Neural cell (in vitro differentiated cells): ENCODE measurements around the gene SPATA6L. TPM values are rescaled to one million over a fixed set of nuclear protein-coding genes. Genes with fewer than 3 reads are reported as not detected.

Source experiments
- H2AFZ ChIP-seq: fragments of 200-600, 300-800 bp; sonication (generic), shearing (Covaris generic); 2 replicates; pipeline ENCODE4 v1.6.0; 2014; ENCODE audit warnings: low read depth, mild to moderate bottlenecking, antibody characterized with exemption, low read length, moderate library complexity
- H3F3A ChIP-seq: fragments of 200-600 bp; shearing (Covaris generic); 2 replicates; pipeline ENCODE4 v1.6.1; 2016; ENCODE audit warnings: mild to moderate bottlenecking, moderate library complexity, mixed read lengths, antibody characterized with exemption, low read length; ENCODE audit not compliant: insufficient read depth, poor library complexity, severe bottlenecking
- H3K27ac ChIP-seq: fragments of 200-600, 300-800 bp; sonication (generic), shearing (Covaris generic); 2 replicates; pipeline ENCODE4 v1.5.1; 2014; ENCODE audit warnings: mild to moderate bottlenecking, low read length, moderate library complexity
- H3K27me3 ChIP-seq: fragments of 300-800, 200-600 bp; sonication (generic), shearing (Covaris generic); 2 replicates; pipeline ENCODE4 v1.6.0; 2014; ENCODE audit warnings: mild to moderate bottlenecking, low read depth, low read length, moderate library complexity; ENCODE audit not compliant: insufficient read depth
- H3K36me3 ChIP-seq: fragments of 300-800, 200-600 bp; sonication (generic), shearing (Covaris generic); 2 replicates; pipeline ENCODE4 v1.5.1; 2014; ENCODE audit warnings: mild to moderate bottlenecking, antibody characterized with exemption, low read length, moderate library complexity; ENCODE audit not compliant: insufficient read depth
- H3K4me2 ChIP-seq: fragments of 300-800, 200-600 bp; sonication (generic), shearing (Covaris generic); 2 replicates; pipeline ENCODE4 v1.6.0; 2014; ENCODE audit warnings: mild to moderate bottlenecking, low read length
- H3K4me3 ChIP-seq: fragments of 300-800, 200-600 bp; sonication (generic), shearing (Covaris generic); 2 replicates; pipeline ENCODE4 v1.5.1; 2014; ENCODE audit warnings: mild to moderate bottlenecking, low read length, moderate library complexity
- H3K79me2 ChIP-seq: fragments of 200-600 bp; shearing (Covaris generic); replicated peaks from 2 replicates; pipeline ENCODE4 v1.6.0; 2014; ENCODE audit warnings: mild to moderate bottlenecking, low read length, moderate library complexity; ENCODE audit not compliant: insufficient read depth
- H3K9ac ChIP-seq: fragments of 300-800, 200-600 bp; sonication (generic), shearing (Covaris generic); 2 replicates; pipeline ENCODE4 v1.6.1; 2016; ENCODE audit warnings: mild to moderate bottlenecking, low read length, mixed read lengths
- H3K9me2 ChIP-seq: fragments of 200-600 bp; shearing (Covaris generic); 2 replicates; pipeline ENCODE4 v1.6.1; 2016; ENCODE audit warnings: mild to moderate bottlenecking, low read length, mixed read lengths; ENCODE audit not compliant: insufficient read depth
- H3K9me3 ChIP-seq: fragments of 200-600, 300-800 bp; sonication (generic), shearing (Covaris generic); 2 replicates; pipeline ENCODE4 v1.6.1; 2016; ENCODE audit warnings: mild to moderate bottlenecking, mixed run types, low read length, moderate library complexity, mixed read lengths
- H4K20me1 ChIP-seq: fragments of 200-600 bp; shearing (Covaris generic); 2 replicates; pipeline ENCODE4 v1.6.1; 2016; ENCODE audit warnings: mild to moderate bottlenecking, mixed run types; ENCODE audit not compliant: insufficient read depth
- CTCF ChIP-seq: fragments of 450-650 bp; IDR thresholded peaks from 2 replicates; pipeline ENCODE4 v1.5.1; 2014; ENCODE audit warnings: antibody characterized with exemption, mild to moderate bottlenecking, moderate library complexity; ENCODE audit not compliant: poor library complexity, severe bottlenecking
- EP300 ChIP-seq: fragments of 450-650 bp; conservative IDR thresholded peaks from 2 replicates; pipeline ENCODE4 v1.6.1; 2014; ENCODE audit warnings: antibody characterized with exemption, mild to moderate bottlenecking, moderate library complexity; ENCODE audit not compliant: poor library complexity, severe bottlenecking
- EZH2 ChIP-seq: fragments of 200-600, 300-800 bp; shearing (Covaris generic), sonication (generic); IDR thresholded peaks from 2 replicates; pipeline ENCODE4 v1.6.1; 2014; ENCODE audit warnings: antibody characterized with exemption, low read length, borderline replicate concordance, mild to moderate bottlenecking; ENCODE audit not compliant: insufficient read depth, poor library complexity, severe bottlenecking
- MXI1 ChIP-seq: fragments of 450-650 bp; conservative IDR thresholded peaks from 2 replicates; pipeline ENCODE4 v1.6.1; 2014; ENCODE audit warnings: antibody characterized with exemption, mild to moderate bottlenecking; ENCODE audit not compliant: poor library complexity, severe bottlenecking
- POLR2AphosphoS5 ChIP-seq: IDR thresholded peaks from 2 replicates; pipeline ENCODE4 v1.6.1; 2012
- RAD21 ChIP-seq: fragments of 450-650 bp; conservative IDR thresholded peaks from 2 replicates; pipeline ENCODE4 v1.6.1; 2014; ENCODE audit warnings: antibody characterized with exemption, mild to moderate bottlenecking, moderate library complexity
- REST ChIP-seq: IDR thresholded peaks from 2 replicates; pipeline ENCODE4 v1.6.1; 2012; ENCODE audit warnings: borderline replicate concordance
- SMC3 ChIP-seq: fragments of 450-650 bp; conservative IDR thresholded peaks from 2 replicates; pipeline ENCODE4 v1.6.1; 2014; ENCODE audit warnings: antibody characterized with exemption, mild to moderate bottlenecking, moderate library complexity; ENCODE audit not compliant: poor library complexity
- TAF1 ChIP-seq: IDR thresholded peaks from 2 replicates; pipeline ENCODE4 v1.6.1; 2012; ENCODE audit warnings: low read depth
- polyA plus RNA-seq: library from polyadenylated mRNA; depleted of rRNA; stranded (reverse); fragments of >200 nt; gene quantifications from 2 replicates; pipeline ENCODE4 v1.2.3, GENCODE V29; 2014

Gene SPATA6L
- polyA plus RNA-seq, 1 donor from 2014 or later = 0.89 TPM

GRCh38 chr9:4592295-4592694 lies 74.0 kb downstream of the SPATA6L start:
- Histone ChIP-seq H3K36me3 (no peaks in the 10 kb centered on the region), H3K79me2 (no peaks in the 10 kb centered on the region), H4K20me1 (no peaks in the 10 kb centered on the region), H3K4me3 (no peak overlapping the region), H3F3A (no peaks in the 10 kb centered on the region), H3K4me2 (no peak overlapping the region), H3K9me2 (no peaks in the 10 kb centered on the region), H3K9ac (no peak overlapping the region), H3K9me3 (no peaks in the 10 kb centered on the region), H3K27me3 (no peaks in the 10 kb centered on the region), H3K27ac (no peak overlapping the region), H2AFZ (no peak overlapping the region)
- TF ChIP-seq CTCF (no peak), SMC3 (no peak), RAD21 (no peak), EZH2 (no peak), EP300 (no peak), TAF1 (no peak), POLR2AphosphoS5 (no peak), MXI1 (no peak), REST (no peak)

GRCh38 chr9:4591123-4591500 lies 75.2 kb downstream of the SPATA6L start:
- Histone ChIP-seq H2AFZ (no peak overlapping the region), H3F3A (no peaks in the 10 kb centered on the region), H4K20me1 (no peaks in the 10 kb centered on the region), H3K79me2 (no peaks in the 10 kb centered on the region), H3K4me2 (no peak overlapping the region), H3K27ac (no peak overlapping the region), H3K4me3 (no peak overlapping the region), H3K9ac (no peak overlapping the region), H3K27me3 (no peaks in the 10 kb centered on the region), H3K9me3 (no peaks in the 10 kb centered on the region), H3K36me3 (no peaks in the 10 kb centered on the region), H3K9me2 (no peaks in the 10 kb centered on the region)
- TF ChIP-seq REST (no peak), CTCF (no peak), SMC3 (no peak), EZH2 (no peak), EP300 (no peak)
